NCI-H1694 treated with DMSO at 0.1 percent for 48 hours (cell line): Measurements from ENCODE around the gene HELB.

Source experiments
- DNase-seq: peaks from one replicate; lab custom pipeline; 2025; lab: John Stamatoyannopoulos, UW

The HELB gene

GRCh38 chr12:66365718-66366490 lies 63.6 kb downstream of the HELB start:
- no peak for DNase-seq

GRCh38 chr12:66367015-66367667 lies 64.8 kb downstream of the HELB start:
- no peak for DNase-seq

GRCh38 chr12:66371982-66372381 lies 69.7 kb downstream of the HELB start:
- no peak for DNase-seq

- no peak for DNase-seq
These were observed 73.3 kb downstream of the HELB start for GRCh38 chr12:66375560-66375959.

GRCh38 chr12:66379616-66380015 lies 77.3 kb downstream of the HELB start:
- no peak for DNase-seq

- no peak for DNase-seq
These were observed 78.7 kb downstream of the HELB start for GRCh38 chr12:66380769-66381535.

GRCh38 chr12:66387117-66387516 lies 84.8 kb downstream of the HELB start:
- peak; percentile 93 for DNase-seq
